NCI-H1694 (cell line): Measurements from ENCODE around the gene ARL8B.
"Not testable (repeated sequence)": the region's sequence is repeated elsewhere in the genome, so short reads cannot be mapped to it uniquely, and the experiment has no call there.

Source experiments
- DNase-seq: peaks from one replicate; lab custom pipeline; 2025; lab: John Stamatoyannopoulos, UW

The ARL8B gene

DNA sequence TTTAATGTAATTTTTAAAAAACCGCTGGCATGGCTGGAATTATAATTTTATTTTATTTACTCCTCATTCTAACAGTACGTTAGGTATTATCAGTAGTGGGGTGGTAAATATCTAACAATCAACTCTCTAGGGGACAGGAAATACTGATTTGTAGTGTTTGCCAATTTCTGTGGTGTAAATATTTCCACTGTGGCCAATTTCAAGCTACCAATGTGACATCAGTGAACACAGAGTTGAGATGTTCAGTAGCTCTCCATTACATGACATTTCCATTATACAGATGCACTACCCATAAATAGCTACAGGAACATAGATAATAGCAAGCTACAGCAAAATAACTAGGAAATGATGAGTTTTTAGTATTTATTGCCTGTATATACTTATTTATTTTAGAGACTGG is 10.0 kb upstream of the ARL8B start:
- DNase-seq: no peak

DNA sequence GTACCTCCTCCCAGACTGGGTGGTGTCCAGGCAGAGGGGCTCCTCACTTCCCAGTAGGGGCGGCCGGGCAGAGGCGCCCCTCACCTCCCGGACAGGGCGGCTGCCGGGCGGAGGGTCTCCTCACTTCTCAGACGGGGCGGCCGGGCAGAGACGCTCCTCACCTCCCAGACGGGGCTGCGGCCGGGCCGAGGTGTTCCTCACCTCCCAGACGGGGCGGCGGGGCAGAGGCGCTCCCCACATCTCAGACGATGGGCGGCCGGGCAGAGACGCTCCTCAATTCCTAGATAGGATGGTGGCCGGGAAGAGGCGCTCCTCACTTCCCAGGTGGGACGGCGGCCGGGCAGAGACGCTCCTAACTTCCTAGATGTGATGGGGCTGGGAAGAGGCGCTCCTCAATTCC is 8.4 kb upstream of the ARL8B start:
- not testable (repeated sequence) for DNase-seq

DNA sequence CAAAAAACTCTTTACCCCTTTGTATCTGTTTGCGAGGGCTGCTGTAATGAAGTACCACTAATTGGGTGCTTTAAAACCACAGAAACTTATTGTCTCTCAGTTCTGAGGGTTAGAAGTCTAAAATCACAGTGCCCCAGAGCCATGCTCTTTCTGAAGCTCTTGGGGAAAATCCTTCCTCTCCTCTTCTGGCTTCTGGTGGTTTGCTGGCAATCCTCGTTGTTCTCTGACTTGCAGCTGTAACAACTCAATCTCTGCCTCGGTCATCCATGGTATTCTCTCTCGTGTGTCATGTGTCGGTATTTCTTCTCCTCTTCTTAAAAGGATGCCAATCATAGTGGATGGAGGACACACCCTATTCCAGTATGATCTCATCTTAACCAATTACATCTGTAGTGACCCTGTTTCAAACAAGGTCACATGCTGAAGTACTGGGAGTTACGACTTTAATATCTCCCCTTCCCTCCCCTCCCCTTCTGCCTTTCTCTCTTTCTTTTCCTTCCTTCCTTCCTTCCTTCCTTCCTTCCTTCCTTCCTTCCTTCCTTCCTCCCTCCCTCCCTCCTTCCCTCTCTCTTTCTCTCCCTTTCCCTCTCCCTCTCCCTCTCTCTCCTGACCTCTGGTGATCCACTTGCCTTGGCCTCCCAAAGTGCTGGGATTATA is 6.5 kb upstream of the ARL8B start:
- DNase-seq: no peak

DNA sequence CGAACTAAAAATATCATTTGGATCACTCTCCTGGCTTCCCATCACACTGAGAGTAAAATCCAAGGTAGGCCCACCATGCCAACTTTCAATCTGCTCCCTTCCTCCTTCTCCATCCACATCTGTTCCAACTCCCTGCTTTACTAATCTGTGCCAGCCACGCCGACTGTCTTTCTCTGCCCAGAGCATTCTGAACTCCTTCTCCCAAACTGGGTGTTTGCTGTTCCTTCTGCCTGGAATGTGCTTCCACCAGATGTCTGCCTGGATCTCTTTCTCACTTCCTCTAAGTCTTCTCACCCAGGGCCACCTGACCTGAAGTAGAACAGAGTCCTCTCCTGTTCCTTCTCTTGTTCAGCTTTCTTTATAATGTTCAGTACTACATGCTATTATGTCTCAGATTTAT is 5.6 kb upstream of the ARL8B start:
- no peak for DNase-seq

DNA sequence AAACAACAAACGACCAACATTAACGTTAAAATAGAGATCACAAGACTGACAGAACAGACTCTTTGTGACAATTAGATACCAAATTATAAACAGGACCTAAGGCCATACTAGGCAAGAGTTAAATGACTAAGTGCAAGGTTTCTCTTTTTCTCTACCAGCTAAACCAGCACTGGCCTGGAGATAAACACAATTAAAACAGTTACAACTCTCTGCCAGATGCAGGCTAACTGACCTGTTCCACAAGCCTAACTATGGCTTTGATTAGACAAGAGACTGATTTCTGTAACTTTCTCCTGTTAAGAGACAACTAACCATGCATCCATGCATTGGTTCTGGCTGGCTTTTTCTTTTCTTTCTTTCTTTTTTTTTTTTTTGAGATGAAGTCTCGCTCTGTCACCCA is 1.6 kb upstream of the ARL8B start:
- DNase-seq: no peak

DNA sequence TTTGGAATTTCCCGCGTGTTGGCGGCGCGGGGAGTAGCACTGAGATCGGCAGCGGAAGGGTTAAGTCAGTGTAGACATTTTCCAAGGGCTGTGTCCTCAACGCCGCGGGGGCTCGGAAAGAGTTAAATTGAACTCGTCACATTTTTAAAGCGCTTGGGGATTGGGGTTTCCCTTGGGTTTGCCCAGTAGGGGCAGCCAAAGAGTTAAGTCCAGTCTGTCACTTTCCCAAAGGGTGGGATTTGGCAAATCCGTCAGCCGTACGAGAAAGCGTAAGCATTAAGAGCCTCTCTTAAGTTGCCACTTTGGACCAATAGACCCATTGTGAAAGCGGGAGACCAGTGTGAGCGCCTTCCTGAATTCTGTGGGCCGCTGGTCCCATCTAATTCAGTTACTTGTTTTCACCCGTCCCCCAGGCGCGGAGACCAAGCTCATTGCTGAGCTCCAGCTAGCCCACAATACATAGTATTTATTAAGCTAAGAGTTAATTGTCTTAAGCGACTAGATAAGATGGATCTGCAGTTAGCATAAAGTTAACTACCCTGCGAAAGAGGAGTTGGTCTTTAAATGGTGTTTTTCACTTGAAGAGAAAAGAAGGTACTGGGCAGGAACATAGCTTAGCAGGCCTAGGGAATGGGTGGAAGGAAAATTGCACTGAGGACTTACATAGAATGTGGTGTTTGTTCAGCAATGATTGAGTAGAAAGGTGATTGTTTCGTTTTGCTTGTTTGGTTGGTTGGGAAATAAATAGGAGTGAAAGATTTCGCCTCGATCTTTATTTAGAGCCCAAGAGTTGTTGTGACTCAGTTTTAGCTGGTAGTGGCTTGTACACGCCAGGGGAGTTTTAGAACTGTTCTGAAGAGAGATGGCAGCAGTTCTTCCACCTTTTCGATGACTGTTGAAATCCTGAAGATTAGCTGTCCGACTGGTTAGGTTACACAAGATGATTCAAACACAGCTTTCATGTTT is 932 bp downstream of the ARL8B start:
- DNase-seq: no peak

DNA sequence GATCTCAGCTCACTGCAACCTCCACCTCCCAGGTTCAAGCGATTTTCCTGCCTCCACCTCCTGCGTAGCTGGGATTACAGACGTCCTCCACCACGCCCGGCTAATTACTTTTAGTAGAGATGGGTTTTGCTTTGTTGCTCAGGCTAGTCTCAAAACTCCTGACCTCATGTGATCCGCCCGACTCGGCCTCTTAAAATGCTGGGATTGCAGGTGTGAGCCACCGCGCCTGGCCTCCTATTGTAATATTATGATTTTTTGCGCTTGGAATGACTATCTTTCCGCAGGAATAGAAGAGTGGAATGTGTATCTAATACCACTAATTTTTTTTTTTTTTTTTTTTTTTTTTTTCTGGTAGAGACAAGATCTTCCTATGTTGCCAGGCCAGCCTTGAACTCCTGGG is 1.8 kb downstream of the ARL8B start:
- DNase-seq: no peak

DNA sequence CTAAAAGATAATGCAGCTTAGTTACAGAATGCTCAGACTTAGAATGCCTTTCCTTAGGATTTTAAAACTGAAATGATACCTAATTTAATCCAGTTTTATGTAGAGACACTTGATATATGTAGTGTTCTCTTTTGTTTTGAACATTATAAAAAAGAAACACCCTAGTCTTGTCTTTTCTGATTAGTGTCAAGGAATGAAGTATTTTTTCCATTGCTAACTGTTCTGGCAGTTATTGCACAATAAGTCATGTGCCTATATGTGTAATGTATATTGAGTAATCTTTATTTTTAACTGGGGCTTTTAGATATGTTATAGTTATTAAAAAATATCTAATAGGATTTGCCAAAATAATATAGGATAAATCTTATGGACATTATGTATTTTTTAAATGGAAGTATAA is 4.5 kb downstream of the ARL8B start:
- DNase-seq: no peak

DNA sequence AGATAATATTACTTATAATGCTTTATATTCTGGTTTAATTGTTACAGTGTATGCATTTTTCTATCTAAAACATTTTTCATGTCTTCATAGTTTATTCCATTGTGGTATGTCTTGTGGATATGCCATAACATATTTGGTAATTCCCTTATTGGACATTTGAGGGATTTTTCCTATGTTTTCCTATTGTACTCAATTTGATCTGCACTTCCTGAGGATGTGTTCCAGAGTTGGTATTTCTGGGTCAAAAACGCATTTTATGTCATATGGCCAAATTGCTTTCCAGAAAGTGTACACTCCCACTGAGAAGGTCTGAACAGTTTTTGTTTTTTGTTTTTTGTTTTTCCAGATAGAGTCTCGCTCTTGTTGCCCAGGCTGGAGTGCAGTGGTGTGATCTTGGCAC is 6.8 kb downstream of the ARL8B start:
- no peak for DNase-seq

DNA sequence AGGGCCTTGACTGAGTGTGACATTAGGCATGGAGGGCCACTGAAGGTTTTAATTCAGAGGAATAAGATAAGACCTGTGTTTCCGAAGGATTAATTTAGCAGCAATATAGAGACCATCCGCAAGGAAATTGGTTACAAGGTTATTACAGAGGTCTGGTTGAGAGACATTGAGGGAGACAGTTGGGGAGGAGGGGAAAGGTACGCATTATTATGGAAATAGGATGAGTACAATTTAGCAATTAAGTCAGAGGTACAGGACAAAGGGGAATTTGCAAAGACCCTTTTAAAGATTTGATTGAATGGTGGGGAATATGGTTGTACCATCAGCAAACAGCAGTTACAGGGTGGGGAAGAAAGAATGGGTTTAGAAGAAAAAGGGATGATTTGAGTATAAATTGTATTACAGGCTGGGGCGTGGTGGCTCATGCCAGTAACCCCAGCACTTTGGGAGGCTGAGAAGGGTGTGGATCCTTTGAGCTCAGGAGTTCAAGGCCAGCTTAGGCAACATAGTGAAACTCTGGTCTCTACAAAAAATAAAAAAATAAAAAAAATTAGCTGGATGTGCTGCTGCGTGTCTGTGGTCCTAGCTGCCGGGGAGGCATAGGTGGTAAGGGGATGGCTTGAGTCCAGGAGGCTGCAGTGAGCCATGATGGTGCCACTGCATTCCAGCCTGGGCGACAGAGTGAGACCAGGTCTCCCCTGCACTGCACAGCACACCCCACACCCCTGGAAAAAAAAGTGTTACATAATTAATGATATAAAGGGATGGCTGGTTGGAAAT is 11.3 kb downstream of the ARL8B start:
- DNase-seq: no peak

DNA sequence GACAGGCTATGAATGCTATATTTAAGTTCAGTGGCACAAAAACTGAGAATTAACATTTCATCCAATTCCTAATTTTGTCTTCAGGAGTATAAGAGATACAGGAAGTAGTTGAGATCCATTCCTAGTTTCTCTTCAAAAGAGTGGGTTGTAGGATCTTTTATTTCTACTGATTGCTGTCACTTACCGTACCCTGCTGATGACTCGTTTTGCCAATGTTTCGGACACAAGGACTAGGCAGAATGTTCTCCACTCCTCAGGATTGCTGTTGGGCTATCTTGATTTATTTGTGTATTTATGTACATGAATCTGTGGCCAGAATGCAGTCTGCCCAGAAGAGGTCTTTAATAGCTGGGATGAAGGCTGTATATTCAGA is 11.9 kb downstream of the ARL8B start:
- DNase-seq: no peak

DNA sequence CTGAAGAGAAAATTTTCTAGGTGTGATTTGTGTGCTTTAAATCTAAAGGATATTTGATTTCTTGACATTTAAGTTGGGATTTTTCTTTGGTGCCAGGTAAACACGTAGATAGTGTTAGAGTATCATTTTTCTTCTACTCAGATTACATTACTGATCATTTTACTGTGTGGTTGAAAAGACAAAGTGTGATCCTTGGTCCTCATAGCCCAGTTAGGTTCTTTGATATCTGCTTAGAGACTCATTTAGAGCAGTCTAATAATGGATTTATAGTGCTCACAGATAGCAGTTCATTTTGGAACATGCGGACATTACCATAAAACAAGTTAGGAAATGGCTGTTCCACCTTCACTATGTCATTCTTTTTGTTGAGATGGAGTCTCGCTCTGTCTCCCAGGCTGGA is 12.4 kb downstream of the ARL8B start:
- DNase-seq: no peak

DNA sequence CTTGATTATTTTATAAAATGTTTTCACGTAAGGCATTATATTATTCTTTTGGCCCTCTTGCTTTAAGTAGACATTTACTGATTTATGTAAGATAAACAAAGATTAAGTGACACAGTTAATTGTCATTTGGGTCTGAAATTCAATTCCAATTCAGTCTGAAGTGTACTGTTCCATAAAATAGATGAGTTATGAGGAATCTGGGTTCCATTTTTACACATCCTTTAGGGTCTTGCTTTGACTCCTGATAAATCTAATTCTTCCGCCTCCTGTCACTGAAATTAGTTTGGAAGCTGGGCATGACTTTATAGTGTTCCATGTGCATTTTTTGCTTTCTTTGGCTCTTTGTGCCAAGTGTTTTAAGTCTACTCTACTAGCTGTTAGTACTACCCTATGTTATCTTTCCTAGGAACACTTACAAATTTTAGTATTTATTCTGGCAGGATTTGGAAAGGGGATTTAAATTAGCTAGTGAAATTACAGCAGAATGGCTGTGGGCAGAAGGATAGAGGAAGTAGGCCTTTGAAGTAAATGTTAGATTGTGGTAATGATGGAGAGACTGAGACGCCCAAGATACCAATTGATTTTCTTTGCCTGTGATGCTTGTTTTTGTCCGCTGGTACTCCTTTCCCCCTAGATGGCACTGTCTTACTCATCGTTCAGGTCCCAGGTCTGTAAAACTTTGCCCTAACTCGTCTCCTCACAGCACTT is 14.3 kb downstream of the ARL8B start:
- DNase-seq: no peak

DNA sequence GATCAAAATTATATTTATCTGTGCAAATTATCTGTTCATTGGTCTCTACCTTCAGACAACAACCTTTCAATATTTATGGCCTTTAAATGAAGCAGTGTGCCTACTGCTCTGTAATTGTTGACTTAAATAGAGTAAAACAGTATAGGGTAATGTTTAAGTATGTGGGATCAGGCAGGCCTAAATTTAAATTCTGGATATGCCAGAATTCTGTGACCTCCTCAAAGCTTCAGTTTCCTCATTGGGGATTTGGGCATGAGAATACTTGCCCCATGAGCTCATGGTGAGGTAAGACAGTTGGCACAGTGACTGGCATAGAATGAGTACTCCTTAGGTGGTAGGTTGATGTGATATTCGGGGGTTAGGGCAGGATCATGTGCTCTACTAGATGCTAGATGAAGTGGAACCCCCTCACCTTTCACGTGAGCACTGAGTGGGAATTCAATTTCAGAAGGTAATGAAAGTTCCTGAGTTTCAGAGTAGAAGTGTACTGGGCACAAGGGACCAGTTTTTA is 14.9 kb downstream of the ARL8B start:
- no peak for DNase-seq

DNA sequence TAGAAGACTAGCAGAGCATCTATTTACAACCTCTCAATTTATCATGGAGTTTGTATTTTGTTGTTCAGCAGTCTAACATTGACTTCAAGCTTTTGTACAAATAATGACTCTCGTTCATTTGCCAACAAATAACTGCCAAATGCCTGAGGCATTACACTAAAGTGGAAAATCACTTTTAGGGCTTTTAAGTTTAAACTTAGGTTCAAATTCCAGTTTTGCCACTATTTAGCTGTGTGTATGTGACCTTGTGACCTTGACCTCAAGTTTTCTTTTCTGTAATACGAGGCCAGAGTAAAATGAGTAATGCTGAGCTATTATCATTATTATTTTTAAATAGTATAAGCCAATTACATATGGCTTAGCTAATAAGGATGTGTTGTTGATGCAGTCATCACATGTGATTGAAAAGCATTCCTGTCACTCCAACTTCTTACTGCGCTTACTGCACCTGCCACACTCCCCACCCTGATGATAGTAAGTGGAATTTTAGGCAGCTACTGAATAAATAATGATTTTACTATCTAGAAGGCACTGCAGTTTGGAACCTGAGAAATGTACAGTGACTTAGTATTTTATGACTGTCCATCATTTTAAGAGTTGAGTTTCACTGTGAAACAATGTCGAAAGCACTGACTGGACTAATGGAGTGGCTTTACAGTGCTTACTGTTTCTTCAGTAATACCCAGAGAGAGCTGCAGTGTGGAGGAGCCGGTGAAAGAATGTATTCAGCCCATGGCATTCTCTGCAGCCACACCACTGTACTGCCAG is 16.3 kb downstream of the ARL8B start:
- DNase-seq: no peak

DNA sequence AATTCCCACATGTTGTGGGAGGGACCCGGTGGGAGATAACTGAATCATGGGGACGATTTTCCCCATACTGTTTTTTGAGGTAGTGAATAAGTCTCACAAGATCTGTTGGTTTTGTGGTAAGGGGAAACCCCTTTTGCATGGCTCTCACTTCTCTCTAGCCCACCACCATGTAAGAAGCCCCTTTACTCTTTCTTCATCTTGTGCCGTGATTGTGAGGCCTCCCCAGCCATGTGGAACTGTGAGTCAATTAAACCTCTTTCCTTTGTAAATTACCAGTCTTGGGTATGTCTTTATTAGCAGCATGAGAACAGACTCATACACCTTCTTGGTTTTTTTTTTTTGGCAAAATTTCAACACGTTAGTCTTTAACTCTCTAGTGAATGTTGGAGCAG is 18.1 kb downstream of the ARL8B start:
- no peak for DNase-seq

DNA sequence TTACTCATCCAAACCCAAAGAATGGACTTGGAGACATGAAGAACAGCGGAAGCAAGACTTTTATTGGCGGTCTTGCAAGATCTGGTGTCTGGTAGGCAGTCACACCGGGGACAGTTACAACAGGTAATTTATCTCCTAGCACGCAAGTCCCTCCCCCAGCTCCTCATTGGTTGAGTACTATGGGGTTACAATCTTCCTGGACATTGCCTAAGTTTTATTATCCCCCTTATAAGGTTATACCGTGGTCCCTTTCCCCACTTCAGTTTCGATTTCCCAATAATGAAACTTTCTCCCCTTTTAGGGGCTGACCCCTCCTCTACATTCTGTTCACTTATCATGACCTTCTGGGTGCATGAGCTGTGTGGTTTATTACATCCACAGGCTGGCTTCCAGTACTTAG is 18.7 kb downstream of the ARL8B start:
- DNase-seq: no peak

DNA sequence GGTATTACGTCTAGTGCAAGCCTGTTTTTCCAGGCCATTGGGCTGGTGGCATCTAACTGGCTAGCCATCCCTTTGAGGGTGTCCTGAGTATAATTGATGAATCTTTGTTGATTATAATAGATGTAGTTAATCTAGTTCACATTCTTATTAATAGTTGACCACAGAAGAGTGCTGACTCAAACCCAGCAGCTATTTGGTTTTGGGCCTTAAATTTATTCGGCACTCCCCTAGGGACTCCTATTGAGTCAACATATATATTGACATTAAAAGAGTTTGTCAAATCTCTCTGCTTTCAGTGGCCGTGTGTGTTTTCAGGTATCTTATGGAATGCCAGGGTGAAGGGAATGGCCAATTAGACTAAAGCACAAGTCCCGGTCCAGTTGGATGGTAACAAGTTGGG is 19.7 kb downstream of the ARL8B start:
- DNase-seq: no peak

DNA sequence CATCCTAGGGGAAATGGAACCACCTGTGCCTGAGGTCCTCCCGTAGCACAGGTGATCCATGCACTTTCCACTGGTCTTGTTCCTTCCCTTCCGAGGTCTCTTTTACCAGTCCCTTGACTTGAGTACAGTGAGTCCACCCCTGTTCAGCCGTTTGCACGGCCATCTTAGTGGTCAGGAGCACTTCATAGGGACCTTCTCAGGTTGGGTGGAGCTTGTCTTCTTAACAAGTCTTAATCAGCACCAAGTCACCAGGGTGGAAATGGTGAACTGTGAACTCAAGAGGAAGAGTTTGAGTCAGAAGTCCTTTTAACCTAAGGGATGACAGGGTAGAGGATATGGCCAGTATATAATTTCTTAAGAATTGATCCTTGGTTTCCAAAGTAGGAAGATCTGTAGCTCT is 21.4 kb downstream of the ARL8B start:
- DNase-seq: no peak

DNA sequence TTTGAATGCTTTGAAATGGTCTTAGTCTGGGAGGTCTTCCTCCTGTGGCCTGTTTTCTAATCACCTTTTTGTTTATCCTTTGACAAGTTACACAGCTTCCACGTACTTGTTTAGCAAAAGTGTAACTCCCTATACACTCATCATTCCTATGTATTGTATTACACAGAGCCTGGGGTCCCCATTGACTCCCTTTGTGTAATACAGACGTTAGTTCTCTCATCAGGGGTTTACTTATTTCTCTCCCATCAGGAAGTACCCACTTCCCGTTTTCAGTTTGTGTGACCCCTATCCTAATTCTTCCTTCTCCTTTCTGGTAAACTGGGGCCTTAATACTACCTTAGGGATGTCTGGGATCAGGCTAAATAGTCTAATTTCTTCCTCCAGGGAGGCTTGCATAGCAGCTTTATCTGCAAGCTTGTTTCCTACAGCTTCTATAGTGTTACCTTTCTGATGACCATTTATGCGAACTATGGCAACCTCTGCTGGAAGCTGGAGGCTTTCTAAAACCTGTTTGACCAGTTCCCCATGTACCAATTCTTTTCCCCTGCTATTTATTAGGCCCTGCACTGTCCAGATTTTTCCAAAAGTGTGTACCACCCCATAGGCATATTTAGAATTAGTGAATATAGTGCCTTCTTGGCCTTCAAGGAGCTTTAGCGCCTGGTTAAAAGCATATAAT is 22.4 kb downstream of the ARL8B start:
- DNase-seq: no peak

DNA sequence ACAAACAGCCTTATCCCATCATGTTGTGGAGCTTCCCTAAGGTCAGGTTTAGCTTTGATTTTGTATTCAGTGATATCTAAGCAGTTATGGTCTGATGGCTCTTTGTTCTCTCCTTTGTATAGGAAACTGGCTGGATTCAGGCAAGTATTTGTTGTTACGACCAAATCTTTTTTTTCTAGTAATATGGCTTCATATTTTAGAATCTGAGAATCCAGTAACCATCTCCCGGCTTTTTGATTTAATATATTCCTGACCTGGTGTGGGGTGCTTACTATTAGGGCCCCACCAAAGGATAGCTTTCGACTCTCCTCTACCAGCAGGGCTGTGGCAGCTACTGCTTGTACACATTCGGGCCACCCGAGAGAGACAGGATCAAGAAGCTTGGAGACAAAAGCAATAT is 23.0 kb downstream of the ARL8B start:
- no peak for DNase-seq
